HG03520 (cell line): Measurements from ENCODE around the gene SLC66A2.

Experiments used
- ATAC-seq: cut with Tn5 transposase; IDR thresholded peaks from one replicate; pipeline ENCODE4 v1.9.1; 2021; ENCODE audit warnings: mild to moderate bottlenecking, moderate library complexity; ENCODE audit not compliant: unreplicated experiment

The SLC66A2 gene

GRCh38 chr18:79904357-79905147 lies 46.9 kb downstream of the SLC66A2 start:
- ATAC-seq = no peak

GRCh38 chr18:79903787-79904356 lies 47.6 kb downstream of the SLC66A2 start:
- no peak for ATAC-seq

GRCh38 chr18:79903071-79903635 lies 48.3 kb downstream of the SLC66A2 start:
- ATAC-seq = no peak

GRCh38 chr18:79902640-79903039 lies 48.8 kb downstream of the SLC66A2 start:
- ATAC-seq = no peak

GRCh38 chr18:79902075-79902474 lies 49.4 kb downstream of the SLC66A2 start:
- ATAC-seq = no peak

GRCh38 chr18:79901665-79902064 lies 49.8 kb downstream of the SLC66A2 start:
- ATAC-seq = no peak

- no peak for ATAC-seq
Observed at GRCh38 chr18:79900610-79901570, 50.6 kb downstream of the SLC66A2 start.

- ATAC-seq = no peak
Observed at GRCh38 chr18:79899609-79900445, 51.6 kb downstream of the SLC66A2 start.

GRCh38 chr18:79898952-79899608 lies 52.4 kb downstream of the SLC66A2 start:
- ATAC-seq = no peak

- ATAC-seq = no peak
Observed at GRCh38 chr18:79897940-79898625, 53.4 kb downstream of the SLC66A2 start.

- ATAC-seq = no peak
Observed at GRCh38 chr18:79896738-79897137, 54.7 kb downstream of the SLC66A2 start.

GRCh38 chr18:79890674-79891073 lies 60.8 kb downstream of the SLC66A2 start:
- ATAC-seq = no peak

- ATAC-seq = no peak
Observed at GRCh38 chr18:79889569-79889968, 61.9 kb downstream of the SLC66A2 start.

GRCh38 chr18:79888016-79888415 lies 63.4 kb downstream of the SLC66A2 start:
- ATAC-seq = no peak

GRCh38 chr18:79887181-79888000 lies 64.1 kb downstream of the SLC66A2 start:
- ATAC-seq = no peak

- ATAC-seq = no peak
Observed at GRCh38 chr18:79884963-79885728, 66.3 kb downstream of the SLC66A2 start.

GRCh38 chr18:79884294-79884962 lies 67.0 kb downstream of the SLC66A2 start:
- ATAC-seq = no peak
